ENCODE data around the gene CRTC2.

The CRTC2 gene

GRCh38 chr1:153968972-153969371, 10.6 kb upstream of the CRTC2 start:
- TF ChIP-seq CTCF (conservative IDR thresholded peaks at IDR 0.05; ENCODE audit: low read length), result no peak
- no peak for DNase-seq (ENCODE audit: low read depth)
- H3K4me3 ChIP-seq (ENCODE audit: low read length), result no peak overlapping the region

- peak overlapping the region; percentile 75 for H3K4me3 ChIP-seq (ENCODE audit: low read length)
- no peak for DNase-seq (ENCODE audit: low read depth)
- TF ChIP-seq CTCF (conservative IDR thresholded peaks at IDR 0.05; ENCODE audit: low read length), result no peak
Measured at GRCh38 chr1:153968408-153968807, 10.0 kb upstream of the CRTC2 start.

GRCh38 chr1:153968000-153968363, 9.6 kb upstream of the CRTC2 start:
- TF ChIP-seq CTCF (conservative IDR thresholded peaks at IDR 0.05; ENCODE audit: low read length), result no peak
- peak overlapping the region; percentile 75 for H3K4me3 ChIP-seq (ENCODE audit: low read length)
- DNase-seq (ENCODE audit: low read depth), result no peak

- DNase-seq (ENCODE audit: low read depth), result peak; percentile 98
- H3K4me3 ChIP-seq (ENCODE audit: low read length), result peak within 1 kb of the TSS; percentile 75
- TF ChIP-seq CTCF (conservative IDR thresholded peaks at IDR 0.05; ENCODE audit: low read length), result peak; percentile 48
Measured at GRCh38 chr1:153967107-153967999, 8.9 kb upstream of the CRTC2 start, which contains the start of gene CREB3L4. TSS of gene CREB3L4 (plus strand) at chr1:153967902. CDS start at chr1:153968526, 624 bp downstream.

GRCh38 chr1:153963850-153964331, 5.5 kb upstream of the CRTC2 start:
- no peak for TF ChIP-seq CTCF (conservative IDR thresholded peaks at IDR 0.05; ENCODE audit: low read length)
- no peak for DNase-seq (ENCODE audit: low read depth)
- H3K4me3 ChIP-seq (ENCODE audit: low read length), result peak overlapping the region; percentile 86

DNA sequence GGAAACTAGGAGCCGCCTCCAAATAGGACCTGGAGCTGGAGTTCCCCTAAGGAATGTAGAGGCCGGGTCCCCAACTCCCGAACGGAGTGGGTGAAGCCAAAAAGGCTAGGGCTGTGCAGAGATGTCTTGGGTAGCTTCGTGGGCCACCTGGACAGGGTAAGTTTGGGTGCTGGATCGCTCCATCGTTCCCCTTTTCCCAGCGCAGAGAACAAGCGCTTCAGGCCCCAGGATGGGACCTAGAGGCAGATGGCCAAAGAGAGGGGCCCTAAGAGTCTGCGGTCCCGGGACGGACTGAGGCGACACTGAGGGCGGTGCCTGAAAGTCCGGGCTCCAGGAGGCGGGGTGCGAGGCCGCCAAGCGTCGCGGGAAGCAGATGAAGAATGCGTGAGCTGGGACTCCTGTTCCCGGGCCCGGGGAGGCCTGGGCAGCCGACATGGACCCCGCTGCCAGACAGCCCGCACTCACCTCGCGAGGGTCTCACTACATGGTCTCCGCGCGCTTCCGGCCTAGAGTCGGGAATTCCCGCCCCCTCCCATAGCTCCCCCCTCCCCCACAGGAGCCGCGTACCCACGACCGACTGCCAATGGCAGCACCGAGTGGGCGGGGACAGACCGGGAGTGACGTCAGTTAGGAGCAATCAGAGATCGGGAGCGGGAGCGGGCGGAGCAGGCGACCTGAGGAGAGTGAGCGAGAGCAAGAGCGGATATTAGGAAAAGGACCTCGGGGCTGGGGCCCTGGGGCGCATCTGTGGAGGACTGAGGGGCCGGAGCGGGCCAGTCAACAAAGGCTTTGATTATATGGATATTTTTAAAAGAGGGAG, 4.8 kb upstream of the CRTC2 start, which contains the start of gene SLC39A1:
TSS of gene SLC39A1 (minus strand) at position 508 of the 820 bp plus-strand sequence. CDS start 822 bp downstream, outside the sequence.
- H3K4me3 ChIP-seq (ENCODE audit: low read length), result peak within 1 kb of the TSS; percentile 86
- no peak for TF ChIP-seq CTCF (conservative IDR thresholded peaks at IDR 0.05; ENCODE audit: low read length)
- peak; percentile 94 for DNase-seq (ENCODE audit: low read depth)

Data from AG10803 (cell line).